ENCODE results near the gene KLHL8. TPM values are rescaled to one million over a fixed set of nuclear protein-coding genes. Genes with fewer than 3 reads are reported as not detected.

KLHL8 gene
- total RNA-seq, 3 donors from 2014 or later, result 16.4 to 23.0 (median 22.5) TPM

DNA sequence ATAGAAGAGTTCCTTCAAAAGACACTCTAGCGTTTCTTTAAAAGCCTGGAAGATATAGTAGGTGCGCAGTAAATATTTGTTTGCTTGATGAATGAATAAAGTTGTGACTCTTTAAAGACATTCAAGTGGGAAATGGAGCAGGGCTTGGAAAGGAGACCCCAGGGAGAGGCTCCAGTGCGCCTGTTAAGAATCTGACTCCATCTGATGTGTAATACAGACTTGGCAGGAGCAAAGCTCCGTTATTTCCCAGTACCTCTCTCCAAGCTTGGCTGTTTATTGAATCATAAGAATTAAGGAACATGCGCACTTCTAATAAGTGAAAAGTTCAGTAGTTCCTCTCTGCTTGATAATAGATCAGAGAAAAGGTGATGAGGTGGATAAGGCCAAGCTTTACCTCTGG lies 18.8 kb upstream of the KLHL8 start:
- Histone ChIP-seq H3K4me3 (no peak overlapping the region), H3K9me3 (peaks cover 16% of the 10 kb centered on the region), H3K4me1 (ENCODE audit: low read depth) (no peaks in the 10 kb centered on the region), H3K36me3 (ENCODE audit: low read depth) (no peaks in the 10 kb centered on the region)
- DNase-seq (no peak), ATAC-seq (no peak)
- no peak for TF ChIP-seq CTCF (IDR thresholded peaks at IDR 0.05)
- intact Hi-C loops (cut with DNase I, micrococcal nuclease), result loop anchor here (5.0 to 10.0 kb wide), 2 partner anchors 87 to 314 kb away; no protein-coding TSS in a partner anchor

DNA sequence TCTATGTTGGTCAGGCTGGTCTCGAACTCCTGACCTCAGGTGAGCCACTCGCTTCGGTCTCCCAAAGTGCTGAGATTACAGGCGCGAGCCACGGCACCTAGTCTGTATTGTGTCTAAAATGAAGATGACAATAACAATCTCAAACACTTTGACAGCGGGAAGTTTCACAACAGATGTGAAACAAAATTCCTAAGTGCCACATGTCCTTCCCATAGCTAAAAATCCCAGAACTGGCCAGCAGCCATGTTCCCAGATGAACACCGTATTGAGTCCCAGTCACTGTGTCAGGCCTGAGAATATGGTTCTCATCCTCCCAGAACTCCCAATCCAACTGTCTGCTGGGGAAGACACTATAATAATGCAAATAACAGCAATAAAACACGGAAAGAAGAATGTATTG lies 16.4 kb upstream of the KLHL8 start:
- DNase-seq (no peak), ATAC-seq (no peak)
- Histone ChIP-seq H3K4me3 (no peak overlapping the region), H3K9me3 (no peaks in the 10 kb centered on the region), H3K4me1 (ENCODE audit: low read depth) (no peaks in the 10 kb centered on the region), H3K36me3 (ENCODE audit: low read depth) (no peaks in the 10 kb centered on the region)
- intact Hi-C loops (cut with DNase I, micrococcal nuclease), result loop anchor here (5.0 to 10.0 kb wide), 2 partner anchors 85 to 312 kb away; no protein-coding TSS in a partner anchor
- no peak for TF ChIP-seq CTCF (IDR thresholded peaks at IDR 0.05)

DNA sequence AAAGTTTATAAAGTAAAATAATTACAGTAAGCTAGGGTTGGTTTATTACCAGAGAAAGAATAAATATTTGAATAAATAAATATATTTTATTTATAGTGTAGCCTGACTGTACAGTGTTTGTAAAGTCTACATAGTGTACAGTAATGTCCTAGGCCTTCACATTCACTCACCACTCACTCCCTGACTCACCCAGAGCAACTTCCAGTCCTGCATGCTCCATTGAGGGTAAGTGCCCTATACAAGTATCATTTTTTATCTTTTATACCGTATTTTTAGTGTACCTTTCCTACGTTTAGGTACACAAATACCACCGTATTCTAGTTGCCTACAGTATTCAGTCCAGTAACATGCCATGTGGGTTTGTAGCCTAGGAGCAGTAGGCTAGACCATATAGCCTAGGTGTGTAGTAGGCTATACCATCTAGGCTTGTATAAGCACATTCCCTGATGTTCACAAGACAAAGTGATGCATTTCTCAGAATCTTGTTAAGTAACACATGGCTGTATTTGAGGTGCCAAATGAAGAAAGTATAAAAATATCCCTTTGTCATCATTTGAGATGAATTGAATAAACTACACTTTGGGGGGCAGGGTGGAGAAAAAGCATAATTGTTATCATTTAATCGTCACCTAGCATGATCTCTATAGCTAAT lies 14.7 kb upstream of the KLHL8 start:
- Histone ChIP-seq H3K36me3 (ENCODE audit: low read depth) (no peaks in the 10 kb centered on the region), H3K4me3 (no peak overlapping the region), H3K4me1 (ENCODE audit: low read depth) (no peaks in the 10 kb centered on the region), H3K9me3 (no peaks in the 10 kb centered on the region)
- intact Hi-C loops (cut with DNase I, micrococcal nuclease), result loop anchor here (5.0 to 10.0 kb wide), 2 partner anchors 83 to 310 kb away; no protein-coding TSS in a partner anchor
- no peak for TF ChIP-seq CTCF (IDR thresholded peaks at IDR 0.05)
- ATAC-seq (peak; percentile 32), DNase-seq (no peak)

- H3K4me1 ChIP-seq (ENCODE audit: low read depth), result peaks cover 7% of the 10 kb centered on the region
- H3K9me3 ChIP-seq, result no peaks in the 10 kb centered on the region
- no peak for TF ChIP-seq CTCF (IDR thresholded peaks at IDR 0.05)
- no peak overlapping the region for H3K4me3 ChIP-seq
- no peaks in the 10 kb centered on the region for H3K36me3 ChIP-seq (ENCODE audit: low read depth)
- ATAC-seq (no peak), DNase-seq (no peak)
- intact Hi-C loops (cut with DNase I, micrococcal nuclease), result loop anchor here in 1 of 2 donors (10.0 kb wide), 1 partner anchor 307 kb away; no protein-coding TSS in a partner anchor
Measured at GRCh38 chr4:87232216-87232615, 11.8 kb upstream of the KLHL8 start.

DNA sequence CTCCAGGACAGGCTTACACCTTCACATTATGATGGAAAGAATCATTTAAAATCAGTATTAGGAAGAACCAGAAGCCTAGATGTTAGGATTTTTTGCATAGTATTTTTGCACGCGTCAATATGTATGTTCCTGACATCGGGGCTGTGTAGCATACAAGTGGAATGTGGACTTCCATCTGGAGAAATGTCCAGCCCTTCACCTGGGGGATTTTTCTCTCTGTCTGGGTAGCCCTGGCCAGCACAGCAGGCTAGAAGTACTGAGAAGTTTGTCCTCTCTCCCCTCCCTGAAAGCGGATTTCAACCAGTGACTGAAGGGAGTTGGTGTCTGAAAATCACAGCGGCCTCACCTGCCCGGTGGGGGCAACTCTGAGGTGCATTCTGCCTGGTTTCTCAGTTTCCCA lies 10.4 kb upstream of the KLHL8 start:
- TF ChIP-seq CTCF (IDR thresholded peaks at IDR 0.05), result no peak
- ATAC-seq (no peak), DNase-seq (no peak)
- intact Hi-C loops (cut with DNase I, micrococcal nuclease), result loop anchor here in 1 of 2 donors (10.0 kb wide), 1 partner anchor 306 kb away; no protein-coding TSS in a partner anchor
- Histone ChIP-seq H3K4me1 (ENCODE audit: low read depth) (peaks cover 7% of the 10 kb centered on the region), H3K36me3 (ENCODE audit: low read depth) (no peaks in the 10 kb centered on the region), H3K4me3 (no peak overlapping the region), H3K9me3 (no peaks in the 10 kb centered on the region)

Data from mucosa of descending colon (tissue), 3 donors.